Epithelial cell of proximal tubule (primary cell): ENCODE measurements around the gene H3-3A. TPM values are rescaled to one million over a fixed set of nuclear protein-coding genes. Genes with fewer than 3 reads are reported as not detected.

Experiments
- DNase-seq: peaks from one replicate; pipeline ENCODE4 v3.0.0-alpha.2; 2011; ENCODE audit warnings: low read depth
- H3K4me3 ChIP-seq: 2 replicates; pipeline ENCODE4 v1.5.1; 2011; ENCODE audit warnings: low read depth, mild to moderate bottlenecking, low read length
- CTCF ChIP-seq: conservative IDR thresholded peaks from 2 replicates; pipeline ENCODE4 v1.5.1; 2012; ENCODE audit warnings: low read depth, mild to moderate bottlenecking, low read length
- total RNA-seq: library from RNA; depleted of rRNA; stranded (reverse); fragments of >200 nt; gene quantifications from 2 replicates; pipeline ENCODE4 v1.2.3, GENCODE V29; 2015

The H3-3A gene
- total RNA-seq, 1 donor from 2014 or later: 464 TPM

- no peak for DNase-seq
- TF ChIP-seq CTCF: no peak
- no peak overlapping the region for H3K4me3 ChIP-seq
Observed at GRCh38 chr1:226051365-226051764, 11.2 kb upstream of the H3-3A start.

- TF ChIP-seq CTCF: no peak
- no peak for DNase-seq
- H3K4me3 ChIP-seq: no peak overlapping the region
Observed at GRCh38 chr1:226052061-226052460, 10.5 kb upstream of the H3-3A start.

GRCh38 chr1:226054519-226055327 is 7.8 kb upstream of the H3-3A start:
- no peak for TF ChIP-seq CTCF
- no peak overlapping the region for H3K4me3 ChIP-seq
- no peak for DNase-seq

- no peak overlapping the region for H3K4me3 ChIP-seq
- TF ChIP-seq CTCF: no peak
- DNase-seq: no peak
Observed at GRCh38 chr1:226059709-226060108, 2.8 kb upstream of the H3-3A start.

- no peak for DNase-seq
- H3K4me3 ChIP-seq: no peak overlapping the region
- no peak for TF ChIP-seq CTCF
Observed at GRCh38 chr1:226060427-226060826, 2.1 kb upstream of the H3-3A start.

GRCh38 chr1:226061068-226061840 is 1.3 kb upstream of the H3-3A start:
- no peak for TF ChIP-seq CTCF
- DNase-seq: no peak

More at GRCh38 chr1:226061068-226061840, 1.3 kb upstream of the H3-3A start:
- H3K4me3 ChIP-seq: peak overlapping the region; percentile 64
